Neutrophil (primary cell): ENCODE data around the gene GALNT18.

ENCODE experiments used
- H3K27ac ChIP-seq: fragments of 200-600 bp; sonication (generic); 2 replicates; pipeline ENCODE4 v1.5.1; 2016; ENCODE audit warnings: mild to moderate bottlenecking, moderate library complexity
- H3K27me3 ChIP-seq: fragments of 200-600 bp; sonication (generic); 2 replicates; pipeline ENCODE4 v1.6.0; 2016; ENCODE audit warnings: mild to moderate bottlenecking
- H3K36me3 ChIP-seq: fragments of 200-600 bp; sonication (generic); 2 replicates; pipeline ENCODE4 v1.5.1; 2017
- H3K4me1 ChIP-seq, 2 experiments: fragments of 200-600 bp in 1 of 2; sonication (generic) in 1 of 2; 1 replicate in 1 of 2; 2 replicates in 1 of 2; pipeline versions ENCODE4 v1.5.1 to v1.6.1; 2013 to 2016; ENCODE audit warnings: low read depth in 1 of 2, low read length in 1 of 2, mild to moderate bottlenecking in 1 of 2, moderate library complexity in 1 of 2; ENCODE audit not compliant: control insufficient read depth in 1 of 2, insufficient read depth in 1 of 2
- H3K4me3 ChIP-seq, 2 experiments: fragments of 200-600 bp in 1 of 2; sonication (generic) in 1 of 2; 1 replicate in 1 of 2; 2 replicates in 1 of 2; pipeline ENCODE4 v1.5.1; 2013 to 2016; ENCODE audit warnings: low read depth in 1 of 2, low read length in 1 of 2, mild to moderate bottlenecking in 1 of 2, moderate library complexity in 1 of 2
- H3K9me3 ChIP-seq: fragments of 200-600 bp; sonication (generic); 2 replicates; pipeline ENCODE4 v1.5.1; 2016
- CTCF ChIP-seq: fragments of 200-600 bp; sonication (generic); IDR thresholded peaks from 2 replicates; pipeline ENCODE4 v1.5.1; 2016; ENCODE audit warnings: antibody characterized with exemption

GALNT18 gene

DNA sequence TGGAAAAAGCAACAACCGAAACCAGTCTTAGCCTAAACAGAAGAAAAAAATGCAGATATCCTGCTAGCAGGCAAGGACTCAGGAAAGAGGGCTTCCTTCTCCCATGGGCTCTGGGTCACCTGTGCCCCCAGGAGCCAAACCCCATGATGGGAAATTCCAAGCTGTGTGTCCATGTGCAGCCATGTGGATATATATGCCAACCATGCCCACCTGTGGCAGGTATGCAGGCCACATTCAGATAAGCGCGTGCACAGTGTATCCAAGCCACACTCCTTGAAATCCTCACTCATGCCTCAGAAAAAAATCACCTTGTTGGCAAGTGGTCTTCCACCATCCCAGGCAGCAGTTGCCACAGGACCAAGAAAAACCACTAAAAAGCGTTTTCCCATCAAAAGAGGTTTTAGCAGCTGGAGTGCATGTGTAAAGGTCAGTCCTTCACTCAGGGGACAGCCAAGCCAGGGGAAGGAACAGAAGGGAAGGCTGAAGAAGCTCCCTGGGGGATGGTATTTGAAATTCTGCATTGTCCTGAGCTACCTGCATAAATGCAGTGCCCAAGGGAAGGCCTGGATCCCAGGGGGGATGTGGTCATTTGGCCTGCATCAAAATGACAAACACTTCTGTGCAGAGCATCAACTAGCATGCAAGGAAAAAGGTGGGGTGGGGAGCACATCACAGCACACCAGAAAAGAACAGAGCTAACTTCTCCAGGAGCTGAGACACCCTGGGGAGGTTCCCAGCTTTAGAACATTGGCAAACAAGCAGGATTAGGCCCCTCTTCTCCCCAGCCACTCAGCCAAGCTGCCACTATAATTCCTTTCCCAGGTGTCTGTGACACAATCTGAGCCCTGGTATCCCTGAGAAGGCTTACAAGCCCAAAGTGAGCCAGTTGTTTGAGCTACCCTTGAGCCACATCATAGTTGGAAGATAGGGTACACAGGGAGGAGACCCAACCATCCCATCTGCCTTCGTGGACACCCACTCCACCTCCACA, 76.2 kb downstream of the GALNT18 start:
- Histone ChIP-seq H3K9me3 (no peaks in the 10 kb centered on the region), H3K36me3 (no peaks in the 10 kb centered on the region), H3K27me3 (no peaks in the 10 kb centered on the region), H3K27ac (no peak overlapping the region), H3K4me3 (no peak overlapping the region), H3K4me1 (no peaks in the 10 kb centered on the region)
- TF ChIP-seq CTCF = no peak

DNA sequence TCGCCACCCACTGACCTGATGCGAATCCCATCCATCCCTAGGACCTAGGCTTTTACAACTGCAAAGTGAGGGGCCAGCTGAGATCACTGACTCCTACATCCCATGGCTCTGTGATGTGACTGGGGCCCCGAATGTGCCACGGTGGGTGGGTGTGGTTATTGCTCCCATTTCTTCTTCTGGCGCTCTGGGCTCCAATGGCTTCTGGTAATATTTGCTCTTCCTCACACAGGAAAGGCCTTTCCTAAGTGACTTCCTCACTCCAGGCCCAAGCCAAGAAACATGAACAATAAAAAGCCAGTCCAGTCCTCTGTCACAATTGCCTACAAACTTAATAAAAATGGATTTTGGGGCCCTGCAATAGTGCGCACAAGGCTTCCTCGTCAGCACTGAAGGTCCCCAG, 78.1 kb downstream of the GALNT18 start:
- Histone ChIP-seq H3K27me3 (no peaks in the 10 kb centered on the region), H3K4me1 (no peaks in the 10 kb centered on the region), H3K36me3 (no peaks in the 10 kb centered on the region), H3K4me3 (no peak overlapping the region), H3K9me3 (no peaks in the 10 kb centered on the region), H3K27ac (no peak overlapping the region)
- no peak for TF ChIP-seq CTCF

- Histone ChIP-seq H3K36me3 (no peaks in the 10 kb centered on the region), H3K9me3 (no peaks in the 10 kb centered on the region), H3K4me3 (no peak overlapping the region), H3K27me3 (no peaks in the 10 kb centered on the region), H3K27ac (no peak overlapping the region), H3K4me1 (no peaks in the 10 kb centered on the region)
- TF ChIP-seq CTCF = no peak
These were observed 81.6 kb downstream of the GALNT18 start for GRCh38 chr11:11540157-11540556.

DNA sequence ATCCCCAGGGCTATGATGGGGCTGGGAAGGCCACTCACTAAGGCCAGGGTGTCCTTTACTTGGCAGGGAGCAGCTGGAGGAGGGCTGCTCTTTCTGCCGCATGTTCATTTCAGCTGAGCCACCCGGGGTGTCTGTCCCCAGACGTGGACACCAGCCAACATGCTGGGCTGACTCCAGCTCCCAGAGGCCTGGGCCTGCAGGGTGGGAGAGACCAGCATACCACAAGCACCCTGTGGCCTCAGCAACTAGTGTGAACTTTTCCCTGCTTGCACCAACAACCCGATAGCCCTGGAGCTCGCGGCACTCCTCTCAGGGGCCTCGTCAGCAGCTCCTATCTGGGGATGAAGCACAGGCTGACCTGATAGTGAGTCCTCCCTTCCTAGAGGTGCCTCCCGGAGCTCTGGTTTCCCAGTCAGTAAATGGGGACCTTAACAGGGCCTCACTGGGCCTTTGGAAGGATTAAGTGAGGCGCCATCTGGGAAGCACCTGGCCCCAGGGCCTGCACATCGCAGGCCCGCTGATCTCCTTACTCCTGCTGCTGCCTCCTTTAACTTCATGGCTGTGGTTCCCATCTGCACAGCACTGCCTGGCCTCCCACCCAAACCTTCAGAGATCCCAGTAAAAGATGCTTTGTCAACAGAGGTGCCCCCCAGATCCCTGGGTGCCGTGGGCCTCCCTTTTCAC, 83.4 kb downstream of the GALNT18 start:
- Histone ChIP-seq H3K9me3 (no peaks in the 10 kb centered on the region), H3K4me3 (no peak overlapping the region), H3K36me3 (no peaks in the 10 kb centered on the region), H3K27me3 (no peaks in the 10 kb centered on the region), H3K27ac (no peak overlapping the region), H3K4me1 (no peaks in the 10 kb centered on the region)
- no peak for TF ChIP-seq CTCF

DNA sequence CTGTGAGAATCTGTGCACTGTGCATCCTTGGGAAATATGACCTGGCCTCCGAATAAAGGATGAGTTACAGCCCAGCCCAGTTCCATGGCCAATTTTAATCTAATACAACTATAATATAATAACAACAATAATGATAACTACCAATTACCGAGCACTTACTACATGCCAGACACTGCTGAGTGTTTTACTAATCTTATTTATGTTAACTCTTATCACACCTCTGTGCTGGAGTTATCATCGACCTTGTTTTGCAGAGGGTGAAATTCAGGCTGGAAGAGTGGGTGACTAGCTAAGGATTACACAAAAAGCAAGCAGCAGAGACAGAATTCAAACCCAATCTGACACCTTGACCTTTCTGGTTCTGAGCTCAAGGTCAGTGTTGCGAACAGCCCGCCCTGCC, 83.9 kb downstream of the GALNT18 start:
- H3K4me1 ChIP-seq = no peaks in the 10 kb centered on the region
- no peak overlapping the region for H3K4me3 ChIP-seq
- H3K9me3 ChIP-seq = no peaks in the 10 kb centered on the region
- TF ChIP-seq CTCF = no peak
- no peak overlapping the region for H3K27ac ChIP-seq
- H3K27me3 ChIP-seq = no peaks in the 10 kb centered on the region
- H3K36me3 ChIP-seq = no peaks in the 10 kb centered on the region
